HG03097 (cell line): ENCODE results near the gene MT1HL1.

Source experiments
- ATAC-seq: cut with Tn5 transposase; IDR thresholded peaks from one replicate; pipeline ENCODE4 v1.9.1; 2021; ENCODE audit not compliant: unreplicated experiment, low FRiP score

MT1HL1 gene

GRCh38 chr1:237004116-237004515 is at the start of gene MT1HL1:
Gene MT1HL1 (minus strand): TSS chr1:237004441. CDS start chr1:237004372, 69 bp downstream.
- no peak for ATAC-seq

- ATAC-seq: no peak
Observed at GRCh38 chr1:237050915-237051314, 46.7 kb upstream of the MT1HL1 start.

GRCh38 chr1:237050185-237050584 is 45.9 kb upstream of the MT1HL1 start:
- no peak for ATAC-seq

GRCh38 chr1:237048803-237049202 is 44.6 kb upstream of the MT1HL1 start:
- ATAC-seq: no peak

- ATAC-seq: no peak
Observed at GRCh38 chr1:237045278-237046016, 41.2 kb upstream of the MT1HL1 start.

- ATAC-seq: no peak
Observed at GRCh38 chr1:237043846-237044636, 39.8 kb upstream of the MT1HL1 start.

GRCh38 chr1:237042892-237043576 is 38.8 kb upstream of the MT1HL1 start:
- no peak for ATAC-seq

GRCh38 chr1:237042526-237042891 is 38.3 kb upstream of the MT1HL1 start:
- no peak for ATAC-seq

- no peak for ATAC-seq
Observed at GRCh38 chr1:237041795-237042525, 37.7 kb upstream of the MT1HL1 start, which contains the start of gene RYR2. Gene RYR2 (plus strand): TSS chr1:237042184. CDS start chr1:237042522, 338 bp downstream.

GRCh38 chr1:237041461-237041794 is 37.2 kb upstream of the MT1HL1 start:
- ATAC-seq: no peak

- ATAC-seq: no peak
Observed at GRCh38 chr1:237040823-237041222, 36.6 kb upstream of the MT1HL1 start.

- ATAC-seq: no peak
Observed at GRCh38 chr1:237038211-237038610, 34.0 kb upstream of the MT1HL1 start.

GRCh38 chr1:237035759-237036158 is 31.5 kb upstream of the MT1HL1 start:
- ATAC-seq: no peak

- no peak for ATAC-seq
Observed at GRCh38 chr1:237033804-237034203, 29.6 kb upstream of the MT1HL1 start.

- ATAC-seq: no peak
Observed at GRCh38 chr1:237033061-237033460, 28.8 kb upstream of the MT1HL1 start.

- ATAC-seq: peak; percentile 77
Observed at GRCh38 chr1:237032029-237032428, 27.8 kb upstream of the MT1HL1 start.

GRCh38 chr1:237031480-237031879 is 27.2 kb upstream of the MT1HL1 start:
- ATAC-seq: no peak

GRCh38 chr1:237029850-237030535 is 25.8 kb upstream of the MT1HL1 start:
- ATAC-seq: no peak

- ATAC-seq: no peak
Observed at GRCh38 chr1:237029240-237029639, 25.0 kb upstream of the MT1HL1 start.
